Nephron (organoid): ENCODE results near the gene SLC5A6.

ENCODE experiments used
- H3K27ac Mint-ChIP-seq, 3 experiments: 2 replicates each; pipeline ENCODE4 v1.8.0; 2020; ENCODE audit warnings: mixed read lengths in 3 of 3, mild to moderate bottlenecking in 2 of 3, moderate library complexity in 1 of 3
- H3K27me3 Mint-ChIP-seq: 2 replicates; pipeline ENCODE4 v1.8.0; 2021; ENCODE audit warnings: low read depth, mild to moderate bottlenecking, moderate library complexity, mixed read lengths
- H3K36me3 Mint-ChIP-seq: 2 replicates; pipeline ENCODE4 v1.8.0; 2020; ENCODE audit warnings: low read depth, mixed read lengths
- H3K4me1 Mint-ChIP-seq: 2 replicates; pipeline ENCODE4 v1.8.0; 2020; ENCODE audit warnings: mixed read lengths
- H3K4me3 Mint-ChIP-seq, 3 experiments: 2 replicates each; pipeline ENCODE4 v1.8.0; 2020; ENCODE audit warnings: mild to moderate bottlenecking in 3 of 3, mixed read lengths in 3 of 3, moderate library complexity in 2 of 3
- H3K9me3 Mint-ChIP-seq: 2 replicates; pipeline ENCODE4 v1.8.0; 2020; ENCODE audit warnings: mixed read lengths
- TF ChIP-seq, protein P1 (sequence below), 3 experiments: fragments of 200-600 bp; sonication (generic); IDR thresholded peaks; one replicate each; pipeline ENCODE4 v1.5.0; 2021; ENCODE audit warnings: antibody characterized with exemption in 3 of 3; ENCODE audit not compliant: unreplicated experiment in 3 of 3

Gene SLC5A6

GRCh38 chr2:27175330-27175729 is 36.7 kb downstream of the SLC5A6 start:
- no peak overlapping the region for H3K27ac Mint-ChIP-seq
- TF ChIP-seq, protein P1, sequence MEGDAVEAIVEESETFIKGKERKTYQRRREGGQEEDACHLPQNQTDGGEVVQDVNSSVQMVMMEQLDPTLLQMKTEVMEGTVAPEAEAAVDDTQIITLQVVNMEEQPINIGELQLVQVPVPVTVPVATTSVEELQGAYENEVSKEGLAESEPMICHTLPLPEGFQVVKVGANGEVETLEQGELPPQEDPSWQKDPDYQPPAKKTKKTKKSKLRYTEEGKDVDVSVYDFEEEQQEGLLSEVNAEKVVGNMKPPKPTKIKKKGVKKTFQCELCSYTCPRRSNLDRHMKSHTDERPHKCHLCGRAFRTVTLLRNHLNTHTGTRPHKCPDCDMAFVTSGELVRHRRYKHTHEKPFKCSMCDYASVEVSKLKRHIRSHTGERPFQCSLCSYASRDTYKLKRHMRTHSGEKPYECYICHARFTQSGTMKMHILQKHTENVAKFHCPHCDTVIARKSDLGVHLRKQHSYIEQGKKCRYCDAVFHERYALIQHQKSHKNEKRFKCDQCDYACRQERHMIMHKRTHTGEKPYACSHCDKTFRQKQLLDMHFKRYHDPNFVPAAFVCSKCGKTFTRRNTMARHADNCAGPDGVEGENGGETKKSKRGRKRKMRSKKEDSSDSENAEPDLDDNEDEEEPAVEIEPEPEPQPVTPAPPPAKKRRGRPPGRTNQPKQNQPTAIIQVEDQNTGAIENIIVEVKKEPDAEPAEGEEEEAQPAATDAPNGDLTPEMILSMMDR (IDR thresholded peaks at IDR 0.05; ENCODE audit: unreplicated experiment in 3 of 3), result no peak
- no peak overlapping the region for H3K4me3 Mint-ChIP-seq
- H3K36me3 Mint-ChIP-seq, result no peaks in the 10 kb centered on the region
- H3K27me3 Mint-ChIP-seq, result peaks cover 13% of the 10 kb centered on the region
- H3K4me1 Mint-ChIP-seq, result no peaks in the 10 kb centered on the region
- no peaks in the 10 kb centered on the region for H3K9me3 Mint-ChIP-seq

DNA sequence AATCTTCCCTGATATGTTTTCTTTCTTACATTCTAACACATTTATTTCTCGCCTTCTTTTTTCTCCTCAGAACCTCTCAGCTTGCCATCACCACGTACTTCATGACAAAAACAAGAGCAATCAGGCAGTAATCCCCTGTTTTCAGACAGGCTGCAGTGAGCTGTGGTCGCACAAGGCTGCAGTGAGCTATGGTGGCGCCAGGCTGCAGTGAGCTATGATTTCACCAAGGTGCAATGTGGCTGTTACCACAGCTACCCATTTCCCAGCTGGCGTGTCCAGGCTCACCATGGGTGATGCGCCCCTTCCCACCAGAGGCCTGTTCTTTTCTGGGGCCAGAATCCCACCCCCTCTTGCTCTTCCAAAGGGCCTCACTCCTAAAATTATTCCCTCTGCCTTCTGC is 37.4 kb downstream of the SLC5A6 start:
- TF ChIP-seq, protein P1 (IDR thresholded peaks at IDR 0.05; ENCODE audit: unreplicated experiment in 3 of 3), result no peak
- no peak overlapping the region for H3K4me3 Mint-ChIP-seq

DNA sequence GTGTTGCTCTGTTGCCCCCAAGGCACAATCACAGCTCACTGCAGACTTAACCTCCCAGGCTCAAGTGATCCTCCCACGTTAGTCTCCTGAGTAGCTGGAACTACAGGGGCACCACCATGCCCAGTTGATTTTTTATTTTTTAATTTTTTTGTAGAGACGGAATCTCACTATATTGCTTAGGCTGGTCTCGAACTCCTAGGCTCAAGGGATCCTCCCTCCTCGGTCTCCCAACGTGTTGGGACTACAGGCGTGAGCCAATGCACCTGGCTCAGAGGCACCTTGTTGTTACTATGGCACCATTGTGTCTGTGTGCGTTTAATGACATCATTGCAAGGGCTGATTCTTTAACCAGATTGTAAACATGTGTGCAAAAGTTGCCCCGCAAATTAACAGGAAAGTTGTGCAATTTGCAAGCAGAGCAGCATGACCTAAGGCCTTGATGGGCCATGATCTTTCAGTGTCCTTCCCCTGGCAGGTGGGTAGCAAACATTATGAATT is 40.7 kb downstream of the SLC5A6 start:
- Mint-ChIP-seq H3K4me1 (no peaks in the 10 kb centered on the region), H3K27ac (no peak overlapping the region), H3K9me3 (no peaks in the 10 kb centered on the region), H3K4me3 (no peak overlapping the region), H3K27me3 (peaks cover 18% of the 10 kb centered on the region), H3K36me3 (no peaks in the 10 kb centered on the region)
- TF ChIP-seq, protein P1 (IDR thresholded peaks at IDR 0.05; ENCODE audit: unreplicated experiment in 3 of 3), result no peak

More for the DNA sequence above, 37.4 kb downstream of the SLC5A6 start:
- Mint-ChIP-seq H3K9me3 (no peaks in the 10 kb centered on the region), H3K27ac (no peak overlapping the region), H3K27me3 (peaks cover 20% of the 10 kb centered on the region), H3K4me1 (no peaks in the 10 kb centered on the region), H3K36me3 (no peaks in the 10 kb centered on the region)

- Mint-ChIP-seq H3K27ac (no peak overlapping the region), H3K4me1 (no peaks in the 10 kb centered on the region), H3K4me3 (no peak overlapping the region), H3K36me3 (no peaks in the 10 kb centered on the region), H3K9me3 (no peaks in the 10 kb centered on the region), H3K27me3 (peaks cover 15% of the 10 kb centered on the region)
- TF ChIP-seq, protein P1 (IDR thresholded peaks at IDR 0.05; ENCODE audit: unreplicated experiment in 3 of 3), result no peak
These were observed 41.3 kb downstream of the SLC5A6 start for GRCh38 chr2:27170581-27171337.

GRCh38 chr2:27164960-27165763 is 46.9 kb downstream of the SLC5A6 start:
- Mint-ChIP-seq H3K36me3 (no peaks in the 10 kb centered on the region), H3K27me3 (peaks cover 14% of the 10 kb centered on the region), H3K9me3 (no peaks in the 10 kb centered on the region), H3K27ac (no peak overlapping the region), H3K4me1 (no peaks in the 10 kb centered on the region), H3K4me3 (no peak overlapping the region)
- TF ChIP-seq, protein P1 (IDR thresholded peaks at IDR 0.05; ENCODE audit: unreplicated experiment in 3 of 3), result no peak
